ENCODE results near the gene CFAP100. TPM values are rescaled to one million over a fixed set of nuclear protein-coding genes. Genes with fewer than 3 reads are reported as not detected.
A peak's percentile ranks its signal among the peaks of the same experiment; 100 is the strongest.

CFAP100 gene
- total and polyA plus RNA-seq, 10 of the 15 experiments (the other 5 are each of a cell fraction or from before 2014, with no cell fraction given): 0.04 to 0.27 TPM; not detected in 8

GRCh38 chr3:126431103-126431534 lies 36.4 kb downstream of the CFAP100 start (continued):
- TF ChIP-seq SMARCA5 (IDR thresholded peaks at IDR 0.05) (no peak), IRF4 (IDR thresholded peaks at IDR 0.05; ENCODE audit: low read depth, low read length) (0 out of 2 replicates have a peak, but pooled peaks have one; percentile 35), CREM (IDR thresholded peaks at IDR 0.05; ENCODE audit: low read depth) (peak; percentile 64; the same call in 1 of the 2 replicates), ESRRA (IDR thresholded peaks at IDR 0.05; ENCODE audit: low read length) (no peak), BHLHE40 (IDR thresholded peaks at IDR 0.05; ENCODE audit: borderline replicate concordance in 1 of 2, low read depth in 2 of 2, low read length in 1 of 2) (0 out of 4 replicates have a peak, but pooled peaks of 1 of the 2 experiments have one; percentile 13), BRCA1 (IDR thresholded peaks at IDR 0.05; ENCODE audit: low read depth, low read length) (no peak), IRF3 (IDR thresholded peaks at IDR 0.05) (no peak), ATF3 (IDR thresholded peaks at IDR 0.05; ENCODE audit: borderline replicate concordance, extremely low read depth, low read depth, low read length) (no peak), FOXM1 (IDR thresholded peaks at IDR 0.05; ENCODE audit: low read depth, low read length) (peak; percentile 60; the same call in 1 of the 2 replicates), EGR1 (IDR thresholded peaks at IDR 0.05; ENCODE audit: borderline replicate concordance in 1 of 2, low read depth in 2 of 2, low read length in 2 of 2) (no peak), MAX (IDR thresholded peaks at IDR 0.05; ENCODE audit: low read depth, low read length) (no peak), DPF2 (IDR thresholded peaks at IDR 0.05) (no peak), ATF7 (IDR thresholded peaks at IDR 0.05; ENCODE audit: low read depth) (peak; percentile 47; the same call in 1 of the 2 replicates), ZNF592 (IDR thresholded peaks at IDR 0.05) (no peak), SMC3 (IDR thresholded peaks at IDR 0.05; ENCODE audit: borderline replicate concordance, low read length) (peak; percentile 15; the same call in 1 of the 2 replicates), MYC (IDR thresholded peaks at IDR 0.05; ENCODE audit: insufficient read depth, insufficient read length, insufficient replicate concordance, low read length, severe bottlenecking) (no peak), NR2C1 (IDR thresholded peaks at IDR 0.05) (no peak), REST (IDR thresholded peaks at IDR 0.05; ENCODE audit: low read depth, low read length) (no peak), MLLT1 (IDR thresholded peaks at IDR 0.05) (no peak), POLR2A (IDR thresholded peaks at IDR 0.05; ENCODE audit: low read depth, low read length) (peak; percentile 40)

Data from GM12878 (cell line).